ENCODE data around the gene KCNT2. TPM values are rescaled to one million over a fixed set of nuclear protein-coding genes. Genes with fewer than 3 reads are reported as not detected.

Gene KCNT2
- total and polyA plus RNA-seq, 5 donors from 2014 or later = not detected

DNA sequence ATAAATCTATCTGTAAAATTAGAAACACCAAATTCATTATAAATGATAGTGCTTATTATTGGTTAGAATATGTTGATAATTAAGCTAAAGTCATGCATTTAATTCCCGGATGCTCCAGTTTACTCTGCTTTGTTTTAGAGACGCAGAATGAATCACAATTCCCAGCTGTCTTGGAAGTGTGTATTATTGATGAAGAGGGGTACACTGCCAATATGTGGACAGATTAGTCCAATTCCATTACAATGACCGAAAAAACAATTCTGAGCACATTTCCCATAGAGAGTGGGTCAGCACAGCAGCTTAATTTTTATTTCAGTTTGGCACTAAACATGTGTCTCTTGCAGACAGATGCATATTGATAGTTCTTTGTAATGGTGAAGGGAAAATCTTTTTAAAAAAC lies 146.7 kb downstream of the KCNT2 start:
- no peaks in the 10 kb centered on the region for H3K9me3 ChIP-seq (ENCODE audit: control insufficient read depth in 2 of 2, low read length in 2 of 2)
- Mint-ChIP-seq H3K27ac (no peak overlapping the region), H3K4me1 (no peaks in the 10 kb centered on the region), H3K36me3 (no peaks in the 10 kb centered on the region), H3K27me3 (no peaks in the 10 kb centered on the region), H3K9me3 (peaks cover 0 to 2% (median 0%) of the 10 kb centered on the region in 7 donors), H3K4me3 (no peak overlapping the region)
- ATAC-seq (ENCODE audit: low read depth in 2 of 2) = no peak
- DNase-seq = no peak
- no peak overlapping the region for H3K4me3 ChIP-seq (ENCODE audit: low read depth, low read length)
- H3K27me3 ChIP-seq (ENCODE audit: control insufficient read depth, insufficient read depth, low read length) = no peaks in the 10 kb centered on the region
- no peaks in the 10 kb centered on the region for H3K36me3 ChIP-seq (ENCODE audit: control insufficient read depth, insufficient read depth, low read length)
- H3K4me1 ChIP-seq (ENCODE audit: control insufficient read depth, insufficient read depth, low read length, poor library complexity, severe bottlenecking) = no peaks in the 10 kb centered on the region
- H3K27ac ChIP-seq (ENCODE audit: insufficient read depth, low read length, poor library complexity, severe bottlenecking) = no peak overlapping the region

DNA sequence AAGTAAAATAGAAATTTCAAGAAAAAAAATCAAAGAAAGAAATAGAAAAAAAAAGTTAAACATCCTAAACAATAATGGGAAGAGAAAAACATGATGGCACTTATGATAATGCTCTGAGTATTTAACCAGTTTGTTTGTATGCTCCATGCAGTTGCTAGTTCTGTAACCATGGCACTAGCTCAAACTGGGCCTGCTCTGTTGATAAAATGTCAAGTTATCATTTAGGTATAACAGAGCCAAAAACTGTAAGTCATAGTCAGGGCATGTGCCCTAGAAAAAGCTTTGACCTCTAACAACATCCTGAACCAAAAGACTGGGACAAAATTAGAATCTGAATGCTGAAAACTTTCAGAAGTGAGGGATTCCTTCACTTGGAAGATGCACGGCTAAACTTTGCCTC lies 148.9 kb downstream of the KCNT2 start:
- H3K4me3 ChIP-seq (ENCODE audit: low read depth, low read length) = no peak overlapping the region
- H3K27ac ChIP-seq (ENCODE audit: insufficient read depth, low read length, poor library complexity, severe bottlenecking) = no peak overlapping the region
- ATAC-seq (ENCODE audit: low read depth in 2 of 2) (no peak), DNase-seq (no peak)
- Mint-ChIP-seq H3K27me3 (no peaks in the 10 kb centered on the region), H3K4me3 (no peak overlapping the region), H3K27ac (no peak overlapping the region), H3K4me1 (no peaks in the 10 kb centered on the region), H3K9me3 (peaks cover 0 to 4% (median 2%) of the 10 kb centered on the region in 7 donors), H3K36me3 (no peaks in the 10 kb centered on the region)
- H3K36me3 ChIP-seq (ENCODE audit: control insufficient read depth, insufficient read depth, low read length) = no peaks in the 10 kb centered on the region
- H3K27me3 ChIP-seq (ENCODE audit: control insufficient read depth, insufficient read depth, low read length) = no peaks in the 10 kb centered on the region
- no peaks in the 10 kb centered on the region for H3K9me3 ChIP-seq (ENCODE audit: control insufficient read depth in 2 of 2, low read length in 2 of 2)
- no peaks in the 10 kb centered on the region for H3K4me1 ChIP-seq (ENCODE audit: control insufficient read depth, insufficient read depth, low read length, poor library complexity, severe bottlenecking)

DNA sequence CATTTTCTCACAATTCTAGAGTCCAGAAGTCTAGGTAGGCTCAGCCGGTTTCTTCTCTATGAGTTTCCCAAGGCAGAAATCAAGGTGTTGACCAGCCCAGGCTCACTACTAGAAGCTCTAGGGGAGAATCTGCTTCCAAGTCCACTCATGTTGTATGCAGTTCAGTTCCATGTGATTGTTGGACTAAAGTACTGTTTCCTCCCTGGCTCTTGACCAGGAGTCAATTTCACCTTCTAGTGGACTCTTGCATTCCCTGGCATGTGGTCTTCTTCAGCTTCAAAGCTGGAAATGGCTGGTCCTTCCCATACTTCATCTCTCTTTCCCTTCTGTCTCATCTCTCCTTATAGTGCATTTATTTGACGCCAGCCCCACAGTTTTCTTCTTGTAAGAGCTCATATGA lies 153.4 kb downstream of the KCNT2 start:
- Mint-ChIP-seq H3K27ac (no peak overlapping the region), H3K27me3 (no peaks in the 10 kb centered on the region), H3K9me3 (peaks cover 0 to 9% (median 3%) of the 10 kb centered on the region in 7 donors), H3K4me3 (no peak overlapping the region), H3K4me1 (no peaks in the 10 kb centered on the region), H3K36me3 (no peaks in the 10 kb centered on the region)
- H3K4me3 ChIP-seq (ENCODE audit: low read depth, low read length) = no peak overlapping the region
- ATAC-seq (ENCODE audit: low read depth in 2 of 2) = no peak
- H3K27me3 ChIP-seq (ENCODE audit: control insufficient read depth, insufficient read depth, low read length) = no peaks in the 10 kb centered on the region
- no peaks in the 10 kb centered on the region for H3K36me3 ChIP-seq (ENCODE audit: control insufficient read depth, insufficient read depth, low read length)
- DNase-seq = no peak
- no peak overlapping the region for H3K27ac ChIP-seq (ENCODE audit: insufficient read depth, low read length, poor library complexity, severe bottlenecking)
- H3K4me1 ChIP-seq (ENCODE audit: control insufficient read depth, insufficient read depth, low read length, poor library complexity, severe bottlenecking) = no peaks in the 10 kb centered on the region
- no peaks in the 10 kb centered on the region for H3K9me3 ChIP-seq (ENCODE audit: control insufficient read depth in 2 of 2, low read length in 2 of 2)

- Mint-ChIP-seq H3K27me3 (no peaks in the 10 kb centered on the region), H3K4me1 (no peaks in the 10 kb centered on the region), H3K27ac (no peak overlapping the region), H3K36me3 (no peaks in the 10 kb centered on the region), H3K4me3 (no peak overlapping the region), H3K9me3 (peaks cover 0 to 10% (median 5%) of the 10 kb centered on the region in 7 donors)
- DNase-seq (no peak), ATAC-seq (ENCODE audit: low read depth in 2 of 2) (no peak)
- Histone ChIP-seq H3K27ac (ENCODE audit: insufficient read depth, low read length, poor library complexity, severe bottlenecking) (no peak overlapping the region), H3K4me1 (ENCODE audit: control insufficient read depth, insufficient read depth, low read length, poor library complexity, severe bottlenecking) (no peaks in the 10 kb centered on the region), H3K9me3 (ENCODE audit: control insufficient read depth in 2 of 2, low read length in 2 of 2) (no peaks in the 10 kb centered on the region), H3K4me3 (ENCODE audit: low read depth, low read length) (no peak overlapping the region), H3K36me3 (ENCODE audit: control insufficient read depth, insufficient read depth, low read length) (no peaks in the 10 kb centered on the region), H3K27me3 (ENCODE audit: control insufficient read depth, insufficient read depth, low read length) (no peaks in the 10 kb centered on the region)
Observed at GRCh38 chr1:196451103-196451502, 157.1 kb downstream of the KCNT2 start.

DNA sequence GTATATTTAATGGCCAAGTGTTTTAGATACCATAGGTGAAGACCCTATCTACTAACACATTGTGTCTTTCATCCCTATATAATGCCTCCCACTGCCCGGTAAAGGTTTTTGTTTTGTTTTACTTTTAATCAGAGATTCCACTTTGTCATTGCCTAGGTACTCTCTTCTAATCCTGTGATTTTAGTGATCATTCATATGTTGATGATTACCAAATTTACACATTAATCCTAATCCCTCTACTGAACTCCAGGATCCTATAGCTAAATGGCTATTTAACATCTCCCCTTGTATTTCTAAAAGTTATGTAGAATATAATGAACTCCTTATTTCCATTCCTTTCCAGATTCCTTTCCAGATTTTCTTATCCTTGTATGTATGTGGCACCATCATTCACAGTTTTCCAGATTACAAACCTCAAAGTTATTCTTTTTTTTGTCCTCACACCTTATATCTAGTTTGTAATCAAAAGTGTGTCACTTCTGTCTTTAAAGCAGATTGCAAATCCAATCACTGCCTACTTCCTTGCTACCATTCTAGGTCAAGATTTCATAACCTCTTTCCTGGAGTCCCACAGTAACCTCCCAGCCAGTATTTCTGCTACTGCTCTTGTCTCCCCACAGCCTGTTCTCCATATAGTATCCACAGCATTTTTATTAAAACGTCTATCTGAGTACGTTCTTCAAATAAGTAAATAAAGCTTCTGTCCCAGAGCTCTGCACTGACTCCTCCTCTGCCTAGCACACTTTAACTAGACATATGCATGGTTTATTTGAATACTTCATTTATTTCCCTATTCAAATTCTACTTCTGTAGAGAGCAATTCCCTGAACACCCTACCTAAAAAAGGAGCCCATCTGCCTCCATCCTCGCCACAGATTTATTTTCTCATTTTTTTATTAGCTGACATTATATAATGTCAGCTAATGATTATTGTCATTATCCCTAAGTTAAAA lies 157.8 kb downstream of the KCNT2 start:
- DNase-seq (no peak), ATAC-seq (ENCODE audit: low read depth in 2 of 2) (no peak)
- no peaks in the 10 kb centered on the region for H3K4me1 ChIP-seq (ENCODE audit: control insufficient read depth, insufficient read depth, low read length, poor library complexity, severe bottlenecking)
- H3K36me3 Mint-ChIP-seq = no peaks in the 10 kb centered on the region
- no peak overlapping the region for H3K27ac Mint-ChIP-seq
- H3K27ac ChIP-seq (ENCODE audit: insufficient read depth, low read length, poor library complexity, severe bottlenecking) = no peak overlapping the region
- H3K4me3 Mint-ChIP-seq = no peak overlapping the region
- no peaks in the 10 kb centered on the region for H3K36me3 ChIP-seq (ENCODE audit: control insufficient read depth, insufficient read depth, low read length)
- no peaks in the 10 kb centered on the region for H3K4me1 Mint-ChIP-seq
- no peak overlapping the region for H3K4me3 ChIP-seq (ENCODE audit: low read depth, low read length)
- peaks cover 0 to 10% (median 5%) of the 10 kb centered on the region in 7 donors for H3K9me3 Mint-ChIP-seq
- no peaks in the 10 kb centered on the region for H3K9me3 ChIP-seq (ENCODE audit: control insufficient read depth in 2 of 2, low read length in 2 of 2)
- no peaks in the 10 kb centered on the region for H3K27me3 Mint-ChIP-seq
- H3K27me3 ChIP-seq (ENCODE audit: control insufficient read depth, insufficient read depth, low read length) = no peaks in the 10 kb centered on the region

DNA sequence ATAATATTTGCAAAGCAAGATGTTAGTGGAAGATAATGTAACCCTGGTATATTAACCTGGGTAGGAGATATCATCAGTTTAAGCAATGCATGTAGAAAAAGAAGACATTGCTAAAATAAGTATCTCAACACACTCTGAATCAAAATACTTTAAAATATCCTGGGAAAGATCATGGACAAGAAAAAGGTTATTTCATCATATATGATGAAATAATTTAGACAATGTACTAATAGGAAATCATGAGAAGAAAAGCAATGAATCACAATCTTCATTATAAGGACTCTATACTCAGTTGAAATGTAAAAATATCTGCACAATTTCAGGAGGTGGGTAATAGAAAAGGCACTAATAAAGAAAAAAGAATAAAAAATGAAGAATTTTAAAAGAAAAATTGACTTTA lies 158.8 kb downstream of the KCNT2 start:
- Mint-ChIP-seq H3K4me1 (no peaks in the 10 kb centered on the region), H3K4me3 (no peak overlapping the region), H3K27me3 (no peaks in the 10 kb centered on the region), H3K27ac (no peak overlapping the region), H3K36me3 (no peaks in the 10 kb centered on the region), H3K9me3 (peaks cover 0 to 10% (median 4%) of the 10 kb centered on the region in 7 donors)
- Histone ChIP-seq H3K27ac (ENCODE audit: insufficient read depth, low read length, poor library complexity, severe bottlenecking) (no peak overlapping the region), H3K27me3 (ENCODE audit: control insufficient read depth, insufficient read depth, low read length) (no peaks in the 10 kb centered on the region), H3K4me3 (ENCODE audit: low read depth, low read length) (no peak overlapping the region), H3K36me3 (ENCODE audit: control insufficient read depth, insufficient read depth, low read length) (no peaks in the 10 kb centered on the region), H3K9me3 (ENCODE audit: control insufficient read depth in 2 of 2, low read length in 2 of 2) (no peaks in the 10 kb centered on the region), H3K4me1 (ENCODE audit: control insufficient read depth, insufficient read depth, low read length, poor library complexity, severe bottlenecking) (no peaks in the 10 kb centered on the region)
- DNase-seq (no peak), ATAC-seq (ENCODE audit: low read depth in 2 of 2) (no peak)

- Histone ChIP-seq H3K36me3 (ENCODE audit: control insufficient read depth, insufficient read depth, low read length) (no peaks in the 10 kb centered on the region), H3K4me1 (ENCODE audit: control insufficient read depth, insufficient read depth, low read length, poor library complexity, severe bottlenecking) (no peaks in the 10 kb centered on the region), H3K27me3 (ENCODE audit: control insufficient read depth, insufficient read depth, low read length) (no peaks in the 10 kb centered on the region), H3K4me3 (ENCODE audit: low read depth, low read length) (no peak overlapping the region), H3K9me3 (ENCODE audit: control insufficient read depth in 2 of 2, low read length in 2 of 2) (no peaks in the 10 kb centered on the region), H3K27ac (ENCODE audit: insufficient read depth, low read length, poor library complexity, severe bottlenecking) (no peak overlapping the region)
- Mint-ChIP-seq H3K27ac (no peak overlapping the region), H3K4me1 (no peaks in the 10 kb centered on the region), H3K27me3 (no peaks in the 10 kb centered on the region), H3K36me3 (no peaks in the 10 kb centered on the region), H3K4me3 (no peak overlapping the region), H3K9me3 (peaks cover 0 to 10% (median 0%) of the 10 kb centered on the region in 7 donors)
- no peak for ATAC-seq (ENCODE audit: low read depth in 2 of 2)
- DNase-seq = no peak
Observed at GRCh38 chr1:196445775-196446174, 162.5 kb downstream of the KCNT2 start.

DNA sequence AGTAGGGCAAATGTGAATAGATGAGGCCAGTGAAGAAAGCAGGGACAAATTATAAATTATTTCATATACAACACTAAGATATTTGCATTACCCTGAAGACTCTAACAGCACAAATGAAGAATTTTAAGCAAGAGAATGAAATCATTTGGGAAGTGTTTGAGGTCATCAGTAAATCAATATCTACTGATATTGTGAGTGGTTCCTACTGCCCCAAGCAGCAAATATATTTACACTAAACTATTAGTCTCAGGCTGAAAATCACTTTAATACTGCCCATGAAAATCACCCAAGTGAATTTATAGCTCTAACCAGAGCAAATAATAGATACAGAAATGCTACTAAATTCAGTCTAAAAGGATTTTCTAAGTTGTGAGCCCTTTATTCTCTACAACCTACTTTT lies 163.6 kb downstream of the KCNT2 start:
- no peaks in the 10 kb centered on the region for H3K9me3 ChIP-seq (ENCODE audit: control insufficient read depth in 2 of 2, low read length in 2 of 2)
- no peaks in the 10 kb centered on the region for H3K4me1 ChIP-seq (ENCODE audit: control insufficient read depth, insufficient read depth, low read length, poor library complexity, severe bottlenecking)
- H3K27ac ChIP-seq (ENCODE audit: insufficient read depth, low read length, poor library complexity, severe bottlenecking) = no peak overlapping the region
- DNase-seq (no peak), ATAC-seq (ENCODE audit: low read depth in 2 of 2) (no peak)
- Mint-ChIP-seq H3K27ac (no peak overlapping the region), H3K36me3 (no peaks in the 10 kb centered on the region), H3K4me3 (no peak overlapping the region), H3K27me3 (no peaks in the 10 kb centered on the region), H3K4me1 (no peaks in the 10 kb centered on the region), H3K9me3 (peaks cover 0 to 10% (median 0%) of the 10 kb centered on the region in 7 donors)
- H3K36me3 ChIP-seq (ENCODE audit: control insufficient read depth, insufficient read depth, low read length) = no peaks in the 10 kb centered on the region
- no peak overlapping the region for H3K4me3 ChIP-seq (ENCODE audit: low read depth, low read length)
- H3K27me3 ChIP-seq (ENCODE audit: control insufficient read depth, insufficient read depth, low read length) = no peaks in the 10 kb centered on the region
